HG03457 (cell line): ENCODE data around the gene IL11RA.
"Not testable (repeated sequence)": the region's sequence is repeated elsewhere in the genome, so short reads cannot be mapped to it uniquely, and the experiment has no call there.

ENCODE experiments used
- ATAC-seq: cut with Tn5 transposase; IDR thresholded peaks from one replicate; pipeline ENCODE4 v1.9.1; 2021; ENCODE audit warnings: moderate number of reproducible peaks; ENCODE audit not compliant: unreplicated experiment

The IL11RA gene

DNA sequence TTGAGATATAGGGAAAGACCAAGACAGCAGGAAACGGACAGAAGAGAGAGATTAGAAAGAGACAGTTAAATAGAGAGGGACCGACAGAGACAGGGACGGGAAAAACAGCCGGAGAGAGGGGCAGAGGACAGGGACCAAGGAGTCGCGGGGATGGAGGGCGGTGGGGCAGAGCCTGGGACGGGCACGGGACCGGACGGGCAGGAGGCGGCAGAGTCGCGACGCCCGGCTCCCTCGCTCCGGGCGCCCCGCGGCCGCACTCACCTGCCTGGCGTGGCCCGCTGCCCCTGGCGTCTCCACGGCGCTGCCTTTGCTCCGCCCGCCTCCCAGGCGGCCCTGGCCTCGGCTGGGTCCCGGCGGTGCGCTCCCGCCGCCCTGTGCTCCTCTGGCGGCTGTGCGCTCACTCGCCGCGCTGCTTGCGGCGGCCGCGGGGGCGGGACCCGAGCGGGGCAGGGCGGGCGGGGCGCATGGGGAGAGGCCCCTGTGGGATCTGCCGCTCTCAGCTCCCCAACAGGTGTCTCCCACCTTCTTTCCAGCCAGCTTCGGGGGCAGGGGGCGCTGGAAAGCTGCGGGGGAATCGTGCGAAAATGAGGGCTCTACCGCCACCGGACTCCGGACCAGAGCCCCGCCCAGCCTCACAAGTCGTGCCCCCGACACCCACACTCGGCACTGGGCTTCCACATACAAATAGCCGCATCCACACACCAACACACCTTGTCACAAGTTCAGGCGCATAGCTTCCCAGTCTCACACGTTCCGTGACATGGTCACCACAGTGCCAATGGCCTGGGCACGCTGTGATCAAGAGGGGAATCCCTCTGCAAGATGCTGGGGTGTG is 23.1 kb upstream of the IL11RA start, which contains the start of gene ARID3C:
ARID3C (minus strand) TSS at position 411 of the 835 bp plus-strand sequence. CDS start 1,052 bp downstream, outside the sequence.
- no peak for ATAC-seq

DNA sequence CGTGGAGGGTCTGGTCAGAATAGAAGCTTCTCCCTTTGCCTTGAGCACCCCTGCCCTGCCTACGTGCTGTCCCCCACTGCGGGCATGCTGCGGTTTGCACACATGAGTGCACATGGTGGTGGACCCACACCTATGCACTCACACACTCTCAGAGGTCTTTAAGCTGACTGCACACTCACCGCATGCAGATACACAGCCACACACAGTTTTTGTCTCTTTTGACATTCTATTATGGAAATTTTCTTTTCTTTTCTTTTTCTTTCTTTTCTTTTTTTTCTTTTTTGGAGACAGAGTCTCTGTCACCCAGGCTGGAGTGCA is 22.5 kb upstream of the IL11RA start:
- ATAC-seq, result no peak

DNA sequence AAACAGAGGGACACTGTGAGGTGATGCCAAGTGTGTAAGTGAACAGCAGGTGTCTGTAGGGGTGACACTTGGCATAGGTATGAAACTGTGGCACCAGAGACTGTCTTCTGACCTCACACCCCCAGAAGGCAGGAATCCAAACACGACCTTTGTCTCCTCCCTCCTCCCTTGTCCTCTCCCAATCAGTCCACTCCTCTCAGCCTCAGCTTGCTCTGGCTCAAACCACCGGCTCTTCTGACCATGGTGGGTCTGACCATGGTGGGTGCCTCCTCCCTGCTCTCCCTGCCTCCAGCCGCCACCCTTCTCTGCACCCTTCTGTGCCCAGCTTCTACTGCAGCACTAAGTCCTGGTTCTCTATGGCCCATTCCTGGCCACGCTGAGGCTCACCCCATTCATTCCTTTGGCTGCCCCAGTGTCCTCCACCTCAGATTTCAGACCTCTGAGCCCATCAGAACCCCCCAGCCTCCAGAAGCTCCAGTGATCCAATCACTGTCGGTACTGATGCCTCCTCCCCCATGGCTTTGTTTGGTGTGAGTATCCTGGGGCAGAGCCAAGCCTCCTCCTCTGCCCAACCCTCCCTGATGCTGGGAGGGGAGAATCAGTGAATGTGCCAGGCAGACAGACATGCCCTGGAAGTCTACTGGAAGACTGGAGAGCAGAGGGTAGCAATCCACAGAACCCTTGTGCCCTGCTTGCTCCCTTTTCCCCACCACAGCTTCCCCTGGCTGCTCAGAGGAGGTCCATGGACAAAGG is 21.4 kb upstream of the IL11RA start:
- ATAC-seq, result no peak

DNA sequence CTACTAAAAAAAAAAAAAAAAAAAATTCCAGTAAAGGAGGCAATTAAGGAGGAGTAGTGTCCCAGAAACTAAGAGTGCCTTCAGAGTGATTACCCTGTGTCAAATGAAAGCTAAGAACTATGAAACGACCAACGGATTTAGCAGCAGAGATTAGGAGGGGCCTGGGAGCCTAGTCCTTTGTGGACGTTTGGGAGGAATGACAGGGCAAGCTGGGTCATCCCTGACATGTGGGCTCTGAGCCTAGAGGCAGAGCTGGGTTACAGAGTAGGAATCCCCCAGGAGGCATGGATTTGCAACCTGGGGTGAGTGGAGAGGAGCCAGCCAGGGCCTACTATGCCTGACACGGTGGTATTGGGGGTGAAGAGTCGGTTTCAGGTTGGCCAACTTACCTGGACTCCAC is 18.8 kb upstream of the IL11RA start:
- ATAC-seq, result no peak

DNA sequence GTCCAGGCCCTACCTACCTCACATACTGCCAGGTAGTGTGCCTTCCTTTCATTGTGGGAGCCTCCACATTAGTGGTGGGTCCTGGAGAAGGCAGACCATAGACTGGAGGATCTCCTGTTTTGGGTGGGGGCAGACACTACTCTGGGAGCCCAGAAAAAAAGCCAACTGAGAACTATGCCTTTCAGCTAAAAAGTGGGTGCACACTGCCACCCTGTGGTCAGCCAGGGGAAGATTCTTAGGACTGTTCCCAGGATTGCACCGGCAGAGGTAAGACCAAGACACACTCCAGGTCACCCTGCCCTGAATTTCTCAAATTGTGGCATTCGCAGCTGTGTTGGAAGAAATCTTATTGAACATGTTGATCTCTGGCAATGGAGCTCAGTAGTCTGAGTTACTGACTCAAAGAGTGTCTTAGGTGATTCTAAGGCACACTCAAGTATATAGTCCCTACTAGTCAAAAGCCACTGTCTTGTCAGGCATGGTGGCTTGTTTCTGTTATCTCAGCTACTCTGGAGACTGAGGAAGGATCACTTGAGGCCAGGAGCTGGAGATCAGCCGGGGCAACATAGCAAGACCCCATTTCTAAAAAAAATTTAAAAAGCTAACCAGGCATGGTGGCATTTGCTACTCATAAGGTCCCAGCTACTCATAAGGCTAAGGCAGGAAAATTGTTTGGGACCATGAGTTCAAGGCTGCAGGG is 18.0 kb upstream of the IL11RA start:
- no peak for ATAC-seq

DNA sequence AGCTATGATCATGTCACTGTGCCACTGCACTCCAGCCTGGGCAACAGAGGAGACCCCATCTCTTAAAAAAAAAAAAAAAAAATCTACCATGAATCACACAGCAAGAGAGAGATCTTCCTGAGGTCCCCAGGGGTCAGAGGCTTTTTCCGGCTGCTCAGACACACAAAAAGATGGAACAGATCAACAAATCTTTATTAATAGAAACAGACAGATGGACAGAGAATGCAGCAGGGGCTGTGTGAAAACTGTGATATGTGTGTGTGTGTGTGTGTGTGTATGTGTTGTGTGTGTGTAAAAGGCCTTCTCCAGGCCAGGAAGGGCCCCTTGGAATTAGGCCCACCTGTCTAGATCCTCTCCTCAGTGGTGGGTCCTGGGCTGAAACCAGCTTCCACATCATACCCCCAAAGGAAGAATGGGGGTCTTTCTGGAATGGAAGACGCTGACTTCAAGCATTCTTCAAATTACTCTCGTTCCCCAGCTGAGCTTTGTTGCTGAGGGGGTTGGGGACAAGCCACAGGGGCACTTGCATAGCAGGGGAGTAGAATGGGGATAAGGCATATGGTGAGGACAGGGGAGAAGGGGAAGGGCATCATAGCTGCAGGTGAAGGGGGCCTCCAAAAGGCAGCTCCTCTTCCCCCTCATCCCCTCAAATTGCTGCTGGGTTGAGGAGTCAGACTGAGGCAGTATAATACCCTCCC is 17.3 kb upstream of the IL11RA start:
- no peak for ATAC-seq

DNA sequence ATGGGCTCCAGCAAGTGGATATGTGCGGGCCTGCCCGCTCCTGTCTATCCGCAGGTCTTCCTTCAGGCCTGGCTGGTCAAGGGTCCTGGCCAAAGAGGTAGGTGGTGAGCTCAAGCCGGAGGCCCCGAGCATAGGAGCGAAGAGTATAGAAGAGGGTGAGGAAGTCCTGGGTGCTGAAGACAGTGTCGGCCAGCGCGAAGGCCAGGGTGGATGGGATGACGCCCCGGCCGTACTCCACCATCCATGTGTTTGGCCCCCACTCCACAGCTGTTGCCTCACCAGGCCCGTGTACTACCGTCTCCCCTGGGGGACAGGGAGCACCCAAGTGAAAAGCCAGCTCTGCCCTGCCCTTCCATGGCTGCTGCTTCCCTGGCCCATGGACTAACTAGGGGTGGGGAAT is 16.4 kb upstream of the IL11RA start:
- ATAC-seq, result no peak

DNA sequence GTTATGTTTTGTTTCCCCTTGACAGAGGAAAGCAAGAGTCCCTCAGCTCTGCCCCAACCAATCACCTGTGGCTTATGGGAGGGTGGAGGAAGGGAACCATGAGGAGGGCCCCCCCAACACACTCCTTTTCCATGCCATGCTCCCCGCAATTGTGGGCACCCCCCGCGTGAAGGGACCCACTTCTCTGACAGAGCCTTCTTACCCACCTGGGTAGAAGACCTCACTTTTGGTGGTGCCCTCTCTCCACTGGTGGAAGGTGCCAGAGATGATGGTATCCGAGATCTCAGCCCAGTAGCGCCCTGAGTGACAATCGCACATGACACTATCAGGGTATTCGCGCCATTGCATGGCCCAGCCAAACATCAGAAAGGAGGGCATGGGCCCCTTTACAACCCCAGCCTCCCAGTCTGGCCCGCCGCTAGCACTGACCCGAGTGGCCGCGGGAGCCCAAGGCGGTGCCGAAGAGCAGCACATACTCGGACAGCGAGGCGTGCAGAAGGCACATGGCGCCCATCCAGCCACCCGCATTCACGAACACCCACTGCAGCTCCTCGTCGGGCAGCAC is 15.1 kb upstream of the IL11RA start:
- no peak for ATAC-seq

DNA sequence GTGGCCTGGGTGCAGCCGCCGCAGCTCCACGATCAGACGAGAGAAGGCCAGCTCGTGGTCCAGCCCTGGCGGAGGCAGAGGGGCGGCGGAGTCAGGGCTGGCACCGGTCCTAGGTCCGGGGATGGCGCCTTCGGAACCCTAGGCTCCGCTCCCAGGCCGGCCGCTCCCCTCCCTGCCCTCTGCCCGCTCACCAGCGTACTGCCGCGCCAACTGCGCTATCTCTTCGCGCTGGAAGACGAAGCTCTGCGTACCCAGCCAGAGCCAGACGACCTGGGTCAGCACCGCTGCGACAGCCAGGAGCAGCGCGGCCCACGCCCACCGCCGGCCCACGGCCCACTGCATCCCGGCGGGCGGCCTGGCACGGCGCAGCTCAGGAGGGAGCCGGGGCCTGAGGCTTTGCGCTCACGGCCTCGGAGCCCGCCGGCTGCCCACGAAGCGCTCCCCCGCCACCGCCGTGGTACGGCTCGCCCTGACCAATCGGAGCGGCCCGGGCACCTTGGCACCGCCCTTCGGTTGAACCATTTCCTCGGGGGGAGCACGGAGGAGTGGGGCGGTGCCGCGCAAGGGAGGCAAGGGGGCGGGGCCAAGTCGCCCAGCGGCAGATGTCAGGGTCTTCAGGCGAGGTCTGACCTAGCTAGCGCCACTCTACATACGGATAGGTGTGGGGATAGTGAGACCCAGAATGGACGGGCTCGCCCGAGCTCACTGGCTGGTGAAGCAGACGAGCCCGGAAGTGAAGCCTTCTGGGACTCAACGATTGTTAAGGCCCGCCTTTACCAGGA is 14.4 kb upstream of the IL11RA start, which contains the start of gene SIGMAR1:
SIGMAR1 (minus strand) TSS at position 432 of the 782 bp plus-strand sequence; CDS start at position 342, 90 bp downstream.
- peak; percentile 58 for ATAC-seq

DNA sequence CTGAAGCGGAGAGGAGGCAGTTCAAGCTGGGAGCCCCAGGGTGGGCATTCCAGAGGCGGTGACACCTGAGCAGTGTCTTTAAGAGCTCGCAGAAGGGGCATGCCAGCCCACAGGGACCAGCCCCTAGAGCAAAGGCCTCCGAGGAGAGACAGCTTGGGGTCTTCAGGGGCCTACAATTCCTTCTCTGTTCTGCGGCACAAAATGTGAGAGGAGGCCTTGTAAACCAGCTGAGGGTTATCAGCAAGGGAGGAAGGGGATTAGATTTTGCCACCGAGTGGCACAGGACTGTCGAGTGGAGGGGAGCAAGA is 13.9 kb upstream of the IL11RA start:
- ATAC-seq, result no peak

DNA sequence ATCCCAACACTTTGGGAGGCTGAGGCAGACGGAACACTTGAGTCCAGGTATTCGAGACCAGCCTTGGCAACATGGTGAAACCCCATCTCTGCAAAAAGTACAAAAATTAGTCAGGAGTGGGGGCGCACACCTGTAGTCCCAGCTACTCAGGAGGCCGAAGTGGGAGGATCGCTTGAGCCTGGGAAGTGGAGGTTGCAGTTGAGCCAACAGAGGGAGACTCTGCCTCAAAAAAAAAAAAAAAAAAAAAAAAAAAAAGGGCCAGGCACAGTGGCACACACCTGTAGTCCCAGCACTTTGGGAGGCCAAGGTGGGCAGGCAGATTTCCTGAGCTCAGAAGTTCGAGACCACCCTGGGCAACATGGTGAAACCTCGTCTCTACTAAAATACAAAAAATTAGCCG is 12.7 kb upstream of the IL11RA start:
- not testable (repeated sequence) for ATAC-seq

DNA sequence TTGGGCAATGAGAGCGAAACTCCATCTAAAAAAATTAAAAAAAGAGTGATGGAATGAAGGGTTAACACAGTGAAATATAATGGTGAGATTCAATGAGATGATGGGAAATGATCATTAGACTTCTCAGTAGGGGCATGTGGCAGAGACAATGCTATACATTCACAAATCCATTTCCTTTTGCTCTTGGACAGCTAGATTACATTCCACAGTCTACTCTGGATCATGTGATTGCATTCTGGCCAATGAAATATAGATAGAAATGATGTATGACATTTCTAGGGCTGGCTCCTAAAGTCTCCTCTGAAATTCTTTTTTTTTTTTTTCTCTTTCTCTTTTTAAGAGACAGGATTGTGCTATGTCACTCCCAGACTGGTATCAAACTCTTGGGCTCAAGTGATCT is 9.3 kb upstream of the IL11RA start:
- no peak for ATAC-seq

DNA sequence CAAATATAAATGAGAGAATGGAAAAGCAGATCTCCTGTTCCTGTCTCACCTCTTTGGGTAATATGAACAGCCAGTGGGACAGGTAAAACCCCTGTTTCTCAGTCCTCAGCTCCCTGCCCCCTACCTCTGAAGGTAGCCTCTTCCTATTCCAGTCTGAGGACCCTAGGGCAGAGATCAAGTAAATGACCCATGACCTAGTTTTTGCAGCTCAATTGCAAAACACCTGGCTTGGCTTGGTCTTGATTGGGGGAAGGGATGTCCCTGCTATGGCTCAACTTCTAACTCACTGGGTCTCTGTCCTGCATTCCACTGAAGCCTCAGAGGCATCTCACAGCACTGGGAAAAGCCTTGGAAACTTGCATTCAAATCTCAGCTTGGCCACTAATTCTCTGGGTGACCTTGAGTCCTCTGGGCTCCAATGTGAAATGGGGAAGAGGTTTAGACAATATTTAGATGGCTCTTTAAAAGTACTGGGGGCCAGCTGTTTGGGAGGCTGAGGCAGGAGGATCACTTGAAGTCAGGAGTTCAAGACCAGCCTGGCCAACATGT is 7.1 kb upstream of the IL11RA start:
- ATAC-seq, result no peak

DNA sequence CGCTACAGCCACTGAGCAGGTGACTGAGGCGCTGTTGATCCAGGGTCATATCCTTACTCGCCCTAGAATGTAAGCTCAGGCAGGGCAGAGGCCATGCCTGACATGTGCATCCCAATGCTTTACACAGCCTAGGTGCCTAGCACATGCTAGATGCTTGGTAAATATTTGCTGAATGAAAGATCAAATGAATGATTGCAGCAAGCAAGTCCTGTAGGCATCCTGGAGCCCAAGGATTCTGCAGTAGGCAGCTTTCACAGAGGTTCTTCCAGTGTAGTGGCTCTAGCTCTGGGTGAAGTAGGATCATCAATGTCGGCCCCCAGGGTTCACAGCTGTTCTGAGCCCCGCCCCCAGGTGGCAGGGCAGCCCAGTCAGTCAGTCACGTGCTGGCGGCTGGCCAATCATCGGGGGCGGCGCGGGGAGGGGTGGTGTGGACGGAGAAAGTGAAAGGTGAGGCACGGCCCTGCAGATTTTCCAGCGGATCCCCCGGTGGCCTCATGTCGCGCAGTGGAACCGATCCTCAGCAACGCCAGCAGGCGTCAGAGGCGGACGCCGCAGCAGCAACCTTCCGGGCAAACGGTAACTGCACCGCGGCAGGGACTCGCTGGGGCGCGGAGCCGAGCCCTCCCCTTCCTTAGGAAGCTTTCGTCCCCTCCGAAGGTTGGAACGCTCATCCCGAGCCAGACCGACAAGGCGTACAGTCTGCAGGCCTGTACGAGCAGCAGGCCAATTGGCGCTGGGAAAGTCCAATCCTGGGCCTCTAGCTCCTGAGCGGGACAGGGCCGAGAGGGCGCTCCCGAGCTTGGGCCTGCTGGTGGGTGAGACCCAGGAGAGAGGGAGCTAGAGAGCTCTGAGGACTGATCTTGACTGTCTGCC is 5.5 kb upstream of the IL11RA start, which contains the start of gene GALT:
GALT (plus strand) TSS at position 465 of the 873 bp plus-strand sequence; CDS start at position 495, 30 bp downstream.
- ATAC-seq, result peak; percentile 64

DNA sequence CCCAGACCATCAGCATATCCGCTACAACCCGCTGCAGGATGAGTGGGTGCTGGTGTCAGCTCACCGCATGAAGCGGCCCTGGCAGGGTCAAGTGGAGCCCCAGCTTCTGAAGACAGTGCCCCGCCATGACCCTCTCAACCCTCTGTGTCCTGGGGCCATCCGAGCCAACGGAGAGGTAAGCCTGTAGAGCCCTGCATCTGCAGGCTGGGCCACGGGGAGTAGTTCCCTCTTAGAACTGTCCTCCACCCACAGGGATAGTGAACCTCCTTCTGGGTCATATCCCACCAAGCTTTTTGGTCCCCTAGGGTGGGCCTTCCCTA is 4.9 kb upstream of the IL11RA start:
- no peak for ATAC-seq

DNA sequence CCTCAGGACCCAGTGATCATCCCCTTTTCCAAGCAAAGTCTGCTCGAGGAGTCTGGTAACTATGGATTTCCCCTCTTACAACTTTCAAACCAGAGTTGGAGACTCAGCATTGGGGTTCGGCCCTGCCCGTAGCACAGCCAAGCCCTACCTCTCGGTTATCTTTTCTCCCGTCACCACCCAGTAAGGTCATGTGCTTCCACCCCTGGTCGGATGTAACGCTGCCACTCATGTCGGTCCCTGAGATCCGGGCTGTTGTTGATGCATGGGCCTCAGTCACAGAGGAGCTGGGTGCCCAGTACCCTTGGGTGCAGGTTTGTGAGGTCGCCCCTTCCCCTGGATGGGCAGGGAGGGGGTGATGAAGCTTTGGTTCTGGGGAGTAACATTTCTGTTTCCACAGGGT is 4.3 kb upstream of the IL11RA start:
- no peak for ATAC-seq

DNA sequence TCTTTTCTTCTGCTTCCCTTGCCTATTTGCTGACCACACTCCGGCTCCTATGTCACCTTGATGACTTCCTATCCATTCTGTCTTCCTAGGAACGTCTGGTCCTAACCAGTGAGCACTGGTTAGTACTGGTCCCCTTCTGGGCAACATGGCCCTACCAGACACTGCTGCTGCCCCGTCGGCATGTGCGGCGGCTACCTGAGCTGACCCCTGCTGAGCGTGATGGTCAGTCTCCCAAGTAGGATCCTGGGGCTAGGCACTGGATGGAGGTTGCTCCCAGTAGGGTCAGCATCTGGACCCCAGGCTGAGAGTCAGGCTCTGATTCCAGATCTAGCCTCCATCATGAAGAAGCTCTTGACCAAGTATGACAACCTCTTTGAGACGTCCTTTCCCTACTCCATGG is 3.3 kb upstream of the IL11RA start:
- no peak for ATAC-seq

DNA sequence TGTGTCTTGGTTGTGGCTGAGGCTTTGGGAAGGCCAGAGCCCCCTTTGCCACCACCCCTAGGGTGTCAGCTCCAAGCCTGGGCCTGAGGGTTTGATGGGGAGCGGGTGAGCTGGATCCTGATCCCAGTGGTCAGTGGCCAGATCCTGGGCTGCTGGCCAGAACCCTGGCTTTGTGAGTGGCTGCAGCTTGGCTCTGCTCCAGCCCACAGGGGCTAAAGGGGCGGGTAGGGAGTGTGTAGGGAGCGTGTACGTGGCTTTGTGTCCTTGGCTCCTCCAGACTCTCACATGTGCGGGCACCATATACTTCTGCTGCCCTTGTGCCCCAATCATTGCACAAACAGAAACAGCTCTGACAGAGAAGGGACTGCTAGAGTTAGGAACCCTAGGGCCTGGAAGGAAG is 1.2 kb upstream of the IL11RA start:
- no peak for ATAC-seq

DNA sequence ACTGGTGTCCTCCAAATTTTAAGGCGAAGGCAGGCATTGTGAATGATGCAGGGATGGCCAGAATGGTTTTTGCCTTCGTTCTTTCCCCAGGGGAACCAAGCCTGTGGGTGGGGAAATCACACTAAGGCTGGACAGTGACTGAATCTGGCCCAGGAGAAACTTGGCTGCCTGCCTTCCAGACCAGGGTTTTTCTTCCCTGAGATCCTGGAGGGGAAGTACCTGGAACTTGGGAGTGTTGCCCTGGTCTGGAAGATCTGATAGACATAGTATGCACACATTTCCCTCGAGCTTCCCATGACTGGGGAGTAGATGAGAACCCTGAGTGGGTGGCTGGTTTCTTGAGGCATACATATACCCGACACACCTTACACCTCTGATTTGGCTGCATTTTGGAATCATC is 664 bp upstream of the IL11RA start:
- ATAC-seq, result no peak
